ENCODE measurements around the gene ANKS1B.

ANKS1B gene

GRCh38 chr12:98691351-98691750, 1293.4 kb downstream of the ANKS1B start:
- DNase-seq, result no peak

GRCh38 chr12:98686603-98687002, 1298.1 kb downstream of the ANKS1B start:
- DNase-seq, result no peak

Data from MV-4-11 (cell line).